OCI-LY7 (cell line): ENCODE measurements around the gene DDRGK1.

Experiments
- EZH2phosphoT487 ChIP-seq: fragments of 200-600 bp; sonication (generic); IDR thresholded peaks from 2 replicates; pipeline ENCODE4 v1.6.1; 2018; ENCODE audit warnings: low read depth, borderline replicate concordance, mild to moderate bottlenecking, mixed run types, antibody characterized with exemption, low read length, moderate library complexity, mixed read lengths
- TF ChIP-seq, protein P1 (sequence below): fragments of 200-600 bp; sonication (generic); conservative IDR thresholded peaks from 2 replicates; pipeline ENCODE4 v1.5.1; 2014; ENCODE audit warnings: mild to moderate bottlenecking, antibody characterized with exemption, low read length, moderate library complexity, mixed read lengths

DNA sequence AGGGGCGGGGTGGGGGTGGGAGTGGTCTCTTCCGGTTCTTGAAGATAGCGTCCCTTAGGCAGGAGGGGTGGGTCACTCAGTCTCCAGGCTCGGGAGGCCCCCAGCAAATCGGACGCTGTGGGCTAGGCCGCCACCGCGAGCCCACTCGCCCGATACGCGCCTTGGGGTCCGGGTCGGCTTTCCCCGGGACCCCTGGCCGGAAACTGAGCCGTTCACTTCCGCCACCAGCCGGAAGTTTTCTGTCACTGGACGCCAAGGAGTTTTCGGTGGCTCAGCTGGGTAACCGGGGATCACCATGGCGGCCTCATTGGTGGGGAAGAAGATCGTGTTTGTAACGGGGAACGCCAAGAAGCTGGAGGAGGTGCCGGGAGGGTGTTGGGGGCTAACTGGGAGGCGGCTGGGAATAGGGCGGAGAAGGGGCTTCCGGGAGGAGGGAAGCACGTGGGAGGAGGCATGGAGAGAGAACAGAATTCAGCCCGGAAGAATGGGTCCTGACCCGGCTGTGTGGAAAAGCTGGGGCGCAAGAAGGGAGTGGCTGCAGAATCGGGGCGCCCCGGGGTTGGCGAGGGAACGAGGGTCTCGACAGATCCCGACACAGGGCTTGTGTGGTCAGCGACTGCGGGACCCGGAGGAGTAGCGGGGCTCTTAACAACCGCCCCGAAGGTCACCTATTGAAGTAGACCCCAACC is 4.9 kb upstream of the DDRGK1 start, which contains the start of gene ITPA:
- TF ChIP-seq, protein P1, sequence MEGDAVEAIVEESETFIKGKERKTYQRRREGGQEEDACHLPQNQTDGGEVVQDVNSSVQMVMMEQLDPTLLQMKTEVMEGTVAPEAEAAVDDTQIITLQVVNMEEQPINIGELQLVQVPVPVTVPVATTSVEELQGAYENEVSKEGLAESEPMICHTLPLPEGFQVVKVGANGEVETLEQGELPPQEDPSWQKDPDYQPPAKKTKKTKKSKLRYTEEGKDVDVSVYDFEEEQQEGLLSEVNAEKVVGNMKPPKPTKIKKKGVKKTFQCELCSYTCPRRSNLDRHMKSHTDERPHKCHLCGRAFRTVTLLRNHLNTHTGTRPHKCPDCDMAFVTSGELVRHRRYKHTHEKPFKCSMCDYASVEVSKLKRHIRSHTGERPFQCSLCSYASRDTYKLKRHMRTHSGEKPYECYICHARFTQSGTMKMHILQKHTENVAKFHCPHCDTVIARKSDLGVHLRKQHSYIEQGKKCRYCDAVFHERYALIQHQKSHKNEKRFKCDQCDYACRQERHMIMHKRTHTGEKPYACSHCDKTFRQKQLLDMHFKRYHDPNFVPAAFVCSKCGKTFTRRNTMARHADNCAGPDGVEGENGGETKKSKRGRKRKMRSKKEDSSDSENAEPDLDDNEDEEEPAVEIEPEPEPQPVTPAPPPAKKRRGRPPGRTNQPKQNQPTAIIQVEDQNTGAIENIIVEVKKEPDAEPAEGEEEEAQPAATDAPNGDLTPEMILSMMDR = no peak
- no peak for TF ChIP-seq EZH2phosphoT487
